ENCODE data around the gene CDC26.
A peak's percentile ranks its signal among the peaks of the same experiment; 100 is the strongest.
"Not testable (repeated sequence)": the region's sequence is repeated elsewhere in the genome, so short reads cannot be mapped to it uniquely, and the experiment has no call there.

Gene CDC26

GRCh38 chr9:113238202-113238858 lies 37.0 kb downstream of the CDC26 start:
- no peak for DNase-seq (ENCODE audit: low spot score)

- DNase-seq (ENCODE audit: low spot score), result no peak
Measured at GRCh38 chr9:113237026-113237425, 38.3 kb downstream of the CDC26 start.

GRCh38 chr9:113235701-113236255 lies 39.6 kb downstream of the CDC26 start:
- DNase-seq (ENCODE audit: low spot score), result not testable (repeated sequence)

GRCh38 chr9:113231701-113232100 lies 43.7 kb downstream of the CDC26 start:
- no peak for DNase-seq (ENCODE audit: low spot score)

- no peak for DNase-seq (ENCODE audit: low spot score)
Measured at GRCh38 chr9:113228130-113228665, 47.2 kb downstream of the CDC26 start.

GRCh38 chr9:113227436-113227835 lies 47.9 kb downstream of the CDC26 start:
- DNase-seq (ENCODE audit: low spot score), result no peak

- no peak for DNase-seq (ENCODE audit: low spot score)
Measured at GRCh38 chr9:113223963-113224362, 51.4 kb downstream of the CDC26 start.

GRCh38 chr9:113222482-113222841 lies 52.9 kb downstream of the CDC26 start:
- no peak for DNase-seq (ENCODE audit: low spot score)

GRCh38 chr9:113221800-113222481 lies 53.4 kb downstream of the CDC26 start:
- no peak for DNase-seq (ENCODE audit: low spot score)

- peak; percentile 99 for DNase-seq (ENCODE audit: low spot score)
Measured at GRCh38 chr9:113221003-113221799, 54.2 kb downstream of the CDC26 start, which contains the start of the genes FKBP15 and SLC31A1. Gene FKBP15, minus strand, starts transcription at chr9:113221277. Its CDS starts 34 bp downstream, at chr9:113221243. Gene SLC31A1, plus strand, starts transcription at chr9:113221544. Its CDS starts 34,605 bp downstream, at chr9:113256149.

GRCh38 chr9:113220467-113221002 lies 54.8 kb downstream of the CDC26 start:
- no peak for DNase-seq (ENCODE audit: low spot score)

GRCh38 chr9:113219969-113220368 lies 55.4 kb downstream of the CDC26 start:
- no peak for DNase-seq (ENCODE audit: low spot score)

- no peak for DNase-seq (ENCODE audit: low spot score)
Measured at GRCh38 chr9:113219186-113219936, 56.0 kb downstream of the CDC26 start.
